Measurements from ENCODE around the gene PLA1A. TPM values are rescaled to one million over a fixed set of nuclear protein-coding genes. Genes with fewer than 3 reads are reported as not detected.

PLA1A gene
- total RNA-seq, 1 experiment from 2014 or later: not detected

- H3K27ac ChIP-seq (ENCODE audit: low read depth, low read length, poor library complexity, severe bottlenecking): no peak overlapping the region
- H3K4me1 ChIP-seq (ENCODE audit: insufficient read depth, low read length, poor library complexity, severe bottlenecking): no peaks in the 10 kb centered on the region
- BruUV-seq (replicated peaks): no TSS peak
- ChIA-PET CTCF (no interaction called here), POLR2A (ENCODE audit: low non-redundant PET) (interaction anchor here (0.7 kb wide), 1 partner anchor 22 kb away, joined by 22 read pairs; no protein-coding TSS in a partner anchor)
- no peaks in the 10 kb centered on the region for H3K27me3 ChIP-seq (replicated peaks; ENCODE audit: insufficient read depth, low read depth, low read length, poor library complexity)
- no peaks in the 10 kb centered on the region for H3K9me3 ChIP-seq (ENCODE audit: low read depth, low read length, poor library complexity, severe bottlenecking)
- no peaks in the 10 kb centered on the region for H3K36me3 ChIP-seq (ENCODE audit: insufficient read depth, low read length, poor library complexity, severe bottlenecking)
- no peak for TF ChIP-seq CTCF (conservative IDR thresholded peaks at IDR 0.05; ENCODE audit: low read depth, low read length)
- H3K4me3 ChIP-seq (ENCODE audit: low read depth, low read length, poor library complexity, severe bottlenecking): no peak overlapping the region
- intact Hi-C loops (cut with micrococcal nuclease; ENCODE audit: unreplicated experiment): no loop called here
- no peak for DNase-seq (ENCODE audit: low spot score)
Observed at GRCh38 chr3:119555929-119556328, 41.8 kb upstream of the PLA1A start.

GRCh38 chr3:119557192-119557876 lies 40.4 kb upstream of the PLA1A start:
- H3K4me1 ChIP-seq (ENCODE audit: insufficient read depth, low read length, poor library complexity, severe bottlenecking): no peaks in the 10 kb centered on the region
- H3K4me3 ChIP-seq (ENCODE audit: low read depth, low read length, poor library complexity, severe bottlenecking): no peak overlapping the region
- no peak overlapping the region for H3K27ac ChIP-seq (ENCODE audit: low read depth, low read length, poor library complexity, severe bottlenecking)
- no peak for DNase-seq (ENCODE audit: low spot score)
- no peaks in the 10 kb centered on the region for H3K9me3 ChIP-seq (ENCODE audit: low read depth, low read length, poor library complexity, severe bottlenecking)
- intact Hi-C loops (cut with micrococcal nuclease; ENCODE audit: unreplicated experiment): no loop called here
- no TSS peak for BruUV-seq (replicated peaks)
- TF ChIP-seq CTCF (conservative IDR thresholded peaks at IDR 0.05; ENCODE audit: low read depth, low read length) (no peak), EZH2 (IDR thresholded peaks at IDR 0.05; ENCODE audit: borderline replicate concordance, low read depth, low read length, poor library complexity, severe bottlenecking) (no peak)
- ChIA-PET CTCF (no interaction called here), POLR2A (ENCODE audit: low non-redundant PET) (no interaction called here)
- no peaks in the 10 kb centered on the region for H3K27me3 ChIP-seq (replicated peaks; ENCODE audit: insufficient read depth, low read depth, low read length, poor library complexity)
- no peaks in the 10 kb centered on the region for H3K36me3 ChIP-seq (ENCODE audit: insufficient read depth, low read length, poor library complexity, severe bottlenecking)

GRCh38 chr3:119557877-119558269 lies 39.8 kb upstream of the PLA1A start:
- intact Hi-C loops (cut with micrococcal nuclease; ENCODE audit: unreplicated experiment): loop anchor here (2.0 kb wide), 1 partner anchor 283 kb away; no protein-coding TSS in a partner anchor
- ChIA-PET POLR2A (ENCODE audit: low non-redundant PET) (no interaction called here), CTCF (no interaction called here)
- no peak for DNase-seq (ENCODE audit: low spot score)
- H3K4me3 ChIP-seq (ENCODE audit: low read depth, low read length, poor library complexity, severe bottlenecking): no peak overlapping the region
- no peaks in the 10 kb centered on the region for H3K36me3 ChIP-seq (ENCODE audit: insufficient read depth, low read length, poor library complexity, severe bottlenecking)
- no peaks in the 10 kb centered on the region for H3K27me3 ChIP-seq (replicated peaks; ENCODE audit: insufficient read depth, low read depth, low read length, poor library complexity)
- no peaks in the 10 kb centered on the region for H3K4me1 ChIP-seq (ENCODE audit: insufficient read depth, low read length, poor library complexity, severe bottlenecking)
- no peak overlapping the region for H3K27ac ChIP-seq (ENCODE audit: low read depth, low read length, poor library complexity, severe bottlenecking)
- no TSS peak for BruUV-seq (replicated peaks)
- no peaks in the 10 kb centered on the region for H3K9me3 ChIP-seq (ENCODE audit: low read depth, low read length, poor library complexity, severe bottlenecking)
- TF ChIP-seq CTCF (conservative IDR thresholded peaks at IDR 0.05; ENCODE audit: low read depth, low read length): no peak

Data from A673 (cell line).